Stimulated activated CD4-positive, alpha-beta T cell treated with anti-CD3 and anti-CD28 coated beads, Interleukin-12 subunit alpha, Interleukin-12 subunit beta, amount 100 ng/mL, for 4 hours (primary cell): Measurements from ENCODE around the gene ACOT4.
A peak's percentile ranks its signal among the peaks of the same experiment; 100 is the strongest.
"Not testable (repeated sequence)": the region's sequence is repeated elsewhere in the genome, so short reads cannot be mapped to it uniquely, and the experiment has no call there.

Experiments used
- DNase-seq: peaks from one replicate; pipeline ENCODE4 v3.0.0-alpha.2; 2020

ACOT4 gene

DNA sequence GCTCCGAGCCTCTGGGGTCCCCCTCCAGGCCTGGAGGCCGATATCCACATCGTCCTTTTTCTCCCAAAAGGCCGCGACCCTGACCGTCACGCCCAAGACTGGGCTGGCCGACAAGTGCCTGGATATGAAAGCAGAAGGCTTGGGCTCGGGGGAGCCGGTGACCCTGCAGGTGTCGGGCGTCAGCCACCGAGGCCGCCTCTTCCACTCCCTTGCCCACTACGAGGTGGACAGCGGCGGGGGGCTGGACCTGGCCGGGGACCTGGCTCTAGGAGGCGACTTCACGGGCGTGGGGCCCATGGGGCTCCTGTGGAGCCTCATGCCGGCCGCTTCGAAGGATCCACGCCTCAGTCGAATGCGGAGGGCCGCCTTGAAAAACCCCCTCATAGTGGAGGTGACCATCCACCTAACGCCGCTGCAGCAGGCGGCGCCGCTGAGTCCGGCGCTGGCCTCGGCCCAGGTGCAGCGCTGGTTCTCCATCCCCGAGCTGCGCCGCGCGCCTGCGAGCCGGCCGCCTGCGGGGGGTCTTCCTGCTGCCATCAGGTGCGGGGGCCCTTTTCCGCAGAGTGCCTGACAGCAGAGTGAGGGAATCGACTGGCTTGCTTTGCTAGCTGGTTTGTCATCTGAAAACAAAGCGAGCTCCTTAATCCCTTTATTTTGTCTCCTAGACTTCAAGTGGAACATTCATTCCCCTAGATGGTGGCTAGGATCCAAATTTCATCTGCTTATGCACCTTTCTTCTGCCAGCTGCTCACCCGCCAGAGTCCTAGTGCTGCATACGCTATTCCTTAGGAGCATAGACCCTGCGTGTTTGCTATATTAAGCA lies 42.5 kb downstream of the ACOT4 start:
- no peak for DNase-seq

DNA sequence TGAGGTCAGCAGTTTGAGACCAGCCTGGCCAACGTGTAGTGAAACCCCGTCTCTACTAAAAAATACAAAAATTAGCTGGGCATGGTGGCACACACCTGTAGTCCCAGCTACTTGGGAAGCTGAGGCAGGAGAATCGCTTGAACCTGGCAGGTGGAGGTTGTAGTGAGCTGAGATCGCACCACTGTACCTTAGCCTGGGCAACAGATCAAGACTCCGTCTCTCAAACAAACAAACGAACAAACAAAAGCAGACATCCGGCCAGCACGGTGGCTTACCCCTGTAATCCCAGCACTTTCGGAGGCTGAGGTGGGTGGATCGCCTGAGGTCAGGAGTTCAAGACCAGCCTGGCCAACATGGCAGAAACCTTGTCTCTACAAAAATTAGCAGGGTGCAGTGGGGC lies 44.7 kb downstream of the ACOT4 start:
- DNase-seq = not testable (repeated sequence)

DNA sequence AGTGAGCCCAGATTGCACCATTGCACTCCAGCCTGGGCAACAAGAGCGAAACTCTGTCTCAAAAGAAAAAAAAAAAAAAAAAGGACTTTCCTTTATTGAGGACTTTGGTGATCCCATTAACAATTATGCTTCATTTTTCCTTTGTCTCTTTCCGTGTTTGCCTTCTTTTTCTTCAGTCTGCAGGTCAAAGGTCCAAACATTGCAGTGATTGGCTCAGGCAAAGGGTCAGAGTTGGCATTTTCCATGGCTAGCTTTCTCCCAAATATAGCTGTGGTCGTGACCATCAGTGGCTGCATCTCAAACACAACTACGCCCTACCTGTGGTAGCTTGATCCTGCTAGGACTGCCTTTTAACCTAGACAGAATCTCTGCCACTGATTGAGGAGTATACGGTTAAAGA lies 46.2 kb downstream of the ACOT4 start:
- no peak for DNase-seq

DNA sequence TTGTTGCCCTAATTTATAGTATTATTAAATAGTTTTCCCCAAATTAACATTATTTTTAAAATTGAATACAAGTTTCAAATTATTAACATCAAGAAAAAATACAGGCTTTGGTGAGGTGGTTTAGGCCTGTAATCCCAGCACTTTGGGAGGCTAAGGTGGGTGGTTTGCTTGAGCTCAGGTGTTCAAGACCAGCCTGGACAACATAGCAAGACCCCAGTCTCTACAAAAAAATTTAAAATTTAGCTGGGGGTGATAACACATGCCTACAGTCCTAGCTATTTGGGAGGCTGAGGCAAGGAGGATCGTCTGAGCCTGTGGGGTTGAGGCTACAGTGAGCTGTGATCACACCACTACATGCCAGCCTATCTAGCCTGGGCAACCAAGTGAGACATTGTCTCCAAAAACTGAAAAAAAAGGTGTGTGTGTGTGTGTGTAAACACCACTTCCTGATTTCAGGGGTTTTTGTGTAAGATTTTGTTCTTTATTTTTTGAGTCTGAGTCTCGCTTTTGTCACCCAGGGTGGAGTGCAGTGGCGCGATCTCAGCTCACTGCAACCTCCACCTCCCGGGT lies 49.2 kb downstream of the ACOT4 start:
- no peak for DNase-seq

DNA sequence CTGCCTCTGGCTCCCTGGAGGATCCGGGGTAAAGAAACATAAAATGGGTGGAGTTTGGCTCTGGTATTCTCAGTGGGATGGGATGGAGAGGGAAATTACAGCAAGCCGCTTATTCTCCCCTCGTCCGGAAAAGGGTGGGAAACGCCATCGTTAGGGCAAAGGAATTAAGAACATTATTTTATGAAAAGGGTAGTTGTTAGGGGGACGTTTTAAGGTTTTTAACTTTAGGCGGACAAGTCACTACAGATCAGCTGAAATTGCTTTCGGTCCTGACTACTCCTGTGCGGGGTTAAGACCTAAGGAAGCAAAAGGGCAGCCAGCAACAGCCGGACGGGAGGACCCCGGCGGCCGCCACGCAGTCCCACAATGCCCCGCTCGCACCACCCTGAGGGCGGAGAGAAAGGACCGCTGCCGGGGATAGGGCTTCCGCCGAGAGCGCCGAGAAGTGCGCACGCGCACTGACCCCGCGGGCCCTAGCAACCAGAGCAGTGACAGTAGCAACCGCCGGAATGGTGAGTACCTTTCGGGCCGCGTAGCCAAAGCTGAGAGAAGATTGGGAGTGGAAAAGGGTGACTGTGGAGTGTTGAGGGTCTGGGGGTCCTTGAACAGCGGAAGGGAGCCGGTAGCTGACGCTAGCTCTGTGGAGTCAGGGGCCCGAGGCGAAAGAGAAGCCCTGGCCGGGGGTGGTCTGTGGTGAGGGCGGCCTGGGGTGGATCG lies 53.0 kb downstream of the ACOT4 start, which contains the start of gene DNAL1:
Gene DNAL1, plus strand, starts transcription at position 456 of the 717 bp plus-strand sequence. Its CDS starts 54 bp downstream, at position 510.
- peak; percentile 90 for DNase-seq

DNA sequence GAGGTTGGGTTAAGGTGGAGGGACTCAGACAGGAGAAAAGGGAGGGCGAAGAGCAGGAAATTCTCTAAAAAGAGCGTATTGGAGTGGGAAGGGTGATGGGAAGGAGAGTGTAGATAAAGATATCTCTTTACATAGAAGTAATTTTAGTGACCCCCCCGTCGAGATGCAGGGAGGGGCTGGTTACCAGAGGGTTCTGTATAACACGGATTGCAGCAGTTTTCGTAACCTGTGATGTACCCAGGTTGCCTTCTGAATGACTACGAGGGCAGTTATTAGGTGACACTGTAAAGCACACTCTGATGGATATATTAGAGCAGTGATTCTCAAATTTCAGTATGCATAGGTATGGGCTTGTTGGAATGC lies 53.6 kb downstream of the ACOT4 start:
- DNase-seq = no peak
